GM18502 (cell line): ENCODE measurements around the gene OR52L1.

Experiments
- ATAC-seq: cut with Tn5 transposase; IDR thresholded peaks from one replicate; pipeline ENCODE4 v1.9.1; 2021; ENCODE audit warnings: mild to moderate bottlenecking; ENCODE audit not compliant: unreplicated experiment, poor library complexity

The OR52L1 gene

GRCh38 chr11:5941951-5942350, 44.8 kb downstream of the OR52L1 start, which contains the start of gene OR56A3:
TSS of gene OR56A3 (plus strand) at chr11:5942251. CDS start at chr11:5947347, 5,096 bp downstream.
- ATAC-seq = no peak

GRCh38 chr11:5940748-5941147, 46.0 kb downstream of the OR52L1 start:
- no peak for ATAC-seq

- no peak for ATAC-seq
Observed at GRCh38 chr11:5938603-5938965, 48.2 kb downstream of the OR52L1 start.

GRCh38 chr11:5937868-5938602, 48.8 kb downstream of the OR52L1 start:
- no peak for ATAC-seq
